WTC11 (cell line): ENCODE results near the gene SCYGR1. TPM values are rescaled to one million over a fixed set of nuclear protein-coding genes. Genes with fewer than 3 reads are reported as not detected.

Experiments
- ATAC-seq: fragments of 200-7000 bp; cut with Tn5 transposase; 2 replicates; pipeline ENCODE4 v1.10.0; 2021; ENCODE audit warnings: mild to moderate bottlenecking, moderate library complexity
- CTCF ChIA-PET: fragments of 300-600 bp; sonication (Branson Sonifier 250); formaldehyde crosslinking; loops from one replicate; lab custom pipeline; 2021; ENCODE audit warnings: antibody characterized with exemption; lab: Charles Lee
- POLR2A ChIA-PET: fragments of 350-600 bp; sonication (Branson Sonifier 250); formaldehyde crosslinking; loops from one replicate; lab custom pipeline; 2021; ENCODE audit warnings: antibody characterized with exemption; lab: Charles Lee
- DNase-seq: peaks from one replicate; pipeline ENCODE4 v3.0.0; 2021; ENCODE audit warnings: low spot score
- H3K27ac Mint-ChIP-seq: 2 replicates; pipeline ENCODE4 v1.8.0; 2021; ENCODE audit warnings: mixed read lengths
- H3K27me3 Mint-ChIP-seq: 2 replicates; pipeline ENCODE4 v1.8.0; 2021; ENCODE audit warnings: low read depth, mild to moderate bottlenecking, moderate library complexity, mixed read lengths
- H3K36me3 Mint-ChIP-seq: 2 replicates; pipeline ENCODE4 v1.8.0; 2021; ENCODE audit warnings: mixed read lengths
- H3K4me1 Mint-ChIP-seq: 2 replicates; pipeline ENCODE4 v1.8.0; 2022; ENCODE audit warnings: mixed read lengths
- H3K4me3 Mint-ChIP-seq: 2 replicates; pipeline ENCODE4 v1.8.0; 2021; ENCODE audit warnings: mild to moderate bottlenecking, moderate library complexity, mixed read lengths
- H3K9me3 Mint-ChIP-seq: 2 replicates; pipeline ENCODE4 v1.8.0; 2021; ENCODE audit warnings: mixed read lengths
- AR ChIP-seq: fragments of 250-450 bp; sonication (Bioruptor Pico); IDR thresholded peaks from 2 replicates; pipeline ENCODE4 v1.9.0; 2021; ENCODE audit warnings: mild to moderate bottlenecking
- ATF3 ChIP-seq: sonication (generic); formaldehyde crosslinking; conservative IDR thresholded peaks from 2 replicates; pipeline ENCODE4 v1.8.1; 2022; ENCODE audit warnings: mild to moderate bottlenecking, missing genetic modification reagents
- CBFB ChIP-seq: sonication (generic); formaldehyde crosslinking; IDR thresholded peaks from 2 replicates; pipeline ENCODE4 v1.8.1; 2022; ENCODE audit warnings: mild to moderate bottlenecking, low read depth, missing genetic modification reagents
- CREB1 ChIP-seq: sonication (generic); formaldehyde crosslinking; IDR thresholded peaks from 2 replicates; pipeline ENCODE4 v1.8.0; 2023; ENCODE audit warnings: mild to moderate bottlenecking, missing genetic modification reagents
- CREM ChIP-seq: sonication (generic); formaldehyde crosslinking; IDR thresholded peaks from 2 replicates; pipeline ENCODE4 v1.8.1; 2022; ENCODE audit warnings: mild to moderate bottlenecking, missing genetic modification reagents, moderate library complexity
- EMX1 ChIP-seq: fragments of 250-450 bp; sonication (Bioruptor Pico); IDR thresholded peaks from 2 replicates; pipeline ENCODE4 v1.8.0; 2021; ENCODE audit warnings: mild to moderate bottlenecking
- FOXK1 ChIP-seq: sonication (generic); formaldehyde crosslinking; IDR thresholded peaks from 2 replicates; pipeline ENCODE4 v1.8.0; 2022; ENCODE audit warnings: mild to moderate bottlenecking, moderate library complexity, missing genetic modification reagents
- HMGA2 ChIP-seq: fragments of 250-450 bp; sonication (Bioruptor Pico); IDR thresholded peaks from 2 replicates; pipeline ENCODE4 v1.4.0; 2021; ENCODE audit warnings: mild to moderate bottlenecking, moderate library complexity
- JAZF1 ChIP-seq: fragments of 250-450 bp; sonication (Bioruptor Pico); IDR thresholded peaks from 2 replicates; pipeline ENCODE4 v1.9.0; 2021; ENCODE audit warnings: moderate library complexity, mild to moderate bottlenecking, inconsistent platforms
- MAX ChIP-seq: sonication (generic); formaldehyde crosslinking; IDR thresholded peaks from 2 replicates; pipeline ENCODE4 v1.8.0; 2022; ENCODE audit warnings: mild to moderate bottlenecking, missing genetic modification reagents
- MLX ChIP-seq: sonication (generic); formaldehyde crosslinking; IDR thresholded peaks from 2 replicates; pipeline ENCODE4 v1.8.1; 2023; ENCODE audit warnings: mild to moderate bottlenecking, missing genetic modification reagents, moderate library complexity
- MYBL2 ChIP-seq: sonication (generic); formaldehyde crosslinking; IDR thresholded peaks from 2 replicates; pipeline ENCODE4 v1.8.1; 2023; ENCODE audit warnings: mild to moderate bottlenecking, moderate library complexity, missing genetic modification reagents
- OVOL2 ChIP-seq: fragments of 250-450 bp; sonication (Bioruptor Pico); IDR thresholded peaks from 2 replicates; pipeline ENCODE4 v1.9.0; 2021; ENCODE audit warnings: mild to moderate bottlenecking, borderline replicate concordance
- PREB ChIP-seq: sonication (generic); formaldehyde crosslinking; IDR thresholded peaks from 2 replicates; pipeline ENCODE4 v1.8.1; 2022; ENCODE audit warnings: mild to moderate bottlenecking, missing genetic modification reagents, moderate library complexity, borderline replicate concordance
- PRRX2 ChIP-seq: fragments of 250-450 bp; sonication (Bioruptor Pico); IDR thresholded peaks from 2 replicates; pipeline ENCODE4 v1.8.0; 2021; ENCODE audit warnings: mild to moderate bottlenecking
- RELA ChIP-seq: sonication (generic); formaldehyde crosslinking; IDR thresholded peaks from 2 replicates; pipeline ENCODE4 v1.8.1; 2022; ENCODE audit warnings: missing genetic modification reagents, mild to moderate bottlenecking, borderline replicate concordance
- RORB ChIP-seq: fragments of 250-450 bp; sonication (Bioruptor Pico); IDR thresholded peaks from 2 replicates; pipeline ENCODE4 v1.9.0; 2021; ENCODE audit warnings: mild to moderate bottlenecking
- TP53 ChIP-seq: sonication (generic); formaldehyde crosslinking; IDR thresholded peaks from 2 replicates; pipeline ENCODE4 v1.8.1; 2023; ENCODE audit warnings: mild to moderate bottlenecking, missing genetic modification reagents
- USF1 ChIP-seq: sonication (generic); formaldehyde crosslinking; IDR thresholded peaks from 2 replicates; pipeline ENCODE4 v1.8.0; 2022; ENCODE audit warnings: mild to moderate bottlenecking, missing genetic modification reagents
- ZBTB21 ChIP-seq: sonication (generic); formaldehyde crosslinking; IDR thresholded peaks from 2 replicates; pipeline ENCODE4 v1.8.1; 2023; ENCODE audit warnings: mild to moderate bottlenecking, missing genetic modification reagents, borderline replicate concordance
- ZMAT4 ChIP-seq: fragments of 250-450 bp; sonication (Bioruptor Pico); IDR thresholded peaks from 2 replicates; pipeline ENCODE4 v1.9.0; 2021; ENCODE audit warnings: mild to moderate bottlenecking
- ZNF121 ChIP-seq: sonication (generic); formaldehyde crosslinking; IDR thresholded peaks from 2 replicates; pipeline ENCODE4 v1.8.0; 2023; ENCODE audit warnings: missing genetic modification reagents
- ZNF219 ChIP-seq: sonication (generic); formaldehyde crosslinking; IDR thresholded peaks from 2 replicates; pipeline ENCODE4 v1.8.0; 2023; ENCODE audit warnings: missing genetic modification reagents, mild to moderate bottlenecking, borderline replicate concordance
- ZNF317 ChIP-seq: sonication (generic); formaldehyde crosslinking; IDR thresholded peaks from 2 replicates; pipeline ENCODE4 v1.8.1; 2023; ENCODE audit warnings: low read depth, mild to moderate bottlenecking, moderate library complexity, missing genetic modification reagents, borderline replicate concordance
- ZNF396 ChIP-seq: fragments of 250-450 bp; sonication (Bioruptor Pico); IDR thresholded peaks from 2 replicates; pipeline ENCODE4 v1.8.0; 2021; ENCODE audit warnings: mild to moderate bottlenecking, moderate library complexity, borderline replicate concordance
- ZNF416 ChIP-seq: fragments of 250-450 bp; sonication (Bioruptor Pico); IDR thresholded peaks from 2 replicates; pipeline ENCODE4 v1.9.0; 2021; ENCODE audit warnings: mild to moderate bottlenecking, inconsistent platforms
- total RNA-seq: library from RNA; stranded (reverse); gene quantifications from 3 replicates; pipeline ENCODE4 v1.2.3, GENCODE V29; 2021

SCYGR1 gene
- total RNA-seq, 1 experiment from 2014 or later: not detected

GRCh38 chr2:227363756-227364155, 24.0 kb downstream of the SCYGR1 start (continued):
- no peak for TF ChIP-seq TP53 (CRISPR knock-in tag)
- TF ChIP-seq ZNF396 (CRISPR knock-in tag): no peak
- no peak for TF ChIP-seq ZBTB21
- no peak for TF ChIP-seq OVOL2 (CRISPR knock-in tag)
- TF ChIP-seq MAX: no peak
- TF ChIP-seq ZNF416 (CRISPR knock-in tag): no peak
- TF ChIP-seq RORB (CRISPR knock-in tag): no peak
- TF ChIP-seq JAZF1: no peak
- no peak for TF ChIP-seq MLX (CRISPR knock-in tag)
- TF ChIP-seq ZNF121 (CRISPR knock-in tag): no peak

- no peak for ATAC-seq
- peaks cover 24% of the 10 kb centered on the region for H3K36me3 Mint-ChIP-seq
- no peak overlapping the region for H3K4me3 Mint-ChIP-seq
- no peak for DNase-seq
- ChIA-PET POLR2A (no interaction called here), CTCF (no interaction called here)
- H3K27ac Mint-ChIP-seq: 0 out of 2 replicates have a peak overlapping the region, but pooled peaks have one; percentile 39
- no peaks in the 10 kb centered on the region for H3K27me3 Mint-ChIP-seq
- TF ChIP-seq ZNF317 (CRISPR knock-in tag) (no peak), TP53 (CRISPR knock-in tag) (no peak), ATF3 (CRISPR knock-in tag) (no peak), ZNF416 (CRISPR knock-in tag) (no peak), USF1 (CRISPR knock-in tag) (no peak)
- H3K4me1 Mint-ChIP-seq: no peaks in the 10 kb centered on the region
- H3K9me3 Mint-ChIP-seq: no peaks in the 10 kb centered on the region
These were observed 27.4 kb downstream of the SCYGR1 start for GRCh38 chr2:227360351-227360750.

GRCh38 chr2:227351639-227352038, 36.1 kb downstream of the SCYGR1 start:
- Mint-ChIP-seq H3K9me3 (no peaks in the 10 kb centered on the region), H3K27me3 (no peaks in the 10 kb centered on the region)
- TF ChIP-seq AR (CRISPR knock-in tag) (no peak), RORB (CRISPR knock-in tag) (no peak), ZNF396 (CRISPR knock-in tag) (no peak), PREB (no peak), EMX1 (CRISPR knock-in tag) (no peak), CBFB (CRISPR knock-in tag) (no peak), RELA (CRISPR knock-in tag) (no peak), CREM (CRISPR knock-in tag) (no peak), HMGA2 (CRISPR knock-in tag) (no peak), ZNF416 (CRISPR knock-in tag) (no peak), ZMAT4 (no peak), MYBL2 (CRISPR knock-in tag) (no peak), FOXK1 (CRISPR knock-in tag) (no peak), CREB1 (CRISPR knock-in tag) (no peak), PRRX2 (no peak), ZNF219 (CRISPR knock-in tag) (no peak)

More at GRCh38 chr2:227351639-227352038, 36.1 kb downstream of the SCYGR1 start:
- H3K27ac Mint-ChIP-seq: peak overlapping the region; percentile 66
- H3K4me1 Mint-ChIP-seq: peaks cover 23% of the 10 kb centered on the region
- ChIA-PET POLR2A (no interaction called here), CTCF (interaction anchor here (0.6 to 0.9 kb wide), 3 partner anchors 15 to 113 kb away, joined by 3 read pairs; no protein-coding TSS in a partner anchor)
- peaks cover 15% of the 10 kb centered on the region for H3K36me3 Mint-ChIP-seq
- ATAC-seq (peak; percentile 47; the same call in 1 of the 2 replicates), DNase-seq (no peak)
- no peak overlapping the region for H3K4me3 Mint-ChIP-seq
